Left ventricle myocardium inferior (tissue), 1 donor: Measurements from ENCODE around the gene ESRRG. TPM values are rescaled to one million over a fixed set of nuclear protein-coding genes. Genes with fewer than 3 reads are reported as not detected.

ENCODE experiments used
- DNase-seq: peaks from one replicate; pipeline ENCODE4 v3.0.0-alpha.2; 2020
- H3K27ac ChIP-seq: fragments of 200-600 bp; replicated peaks from 2 replicates; pipeline ENCODE4 v1.8.0; 2021
- H3K27me3 ChIP-seq: fragments of 200-600 bp; 2 replicates; pipeline ENCODE4 v1.8.0; 2021; ENCODE audit warnings: low read depth
- H3K36me3 ChIP-seq: fragments of 200-600 bp; 2 replicates; pipeline ENCODE4 v1.8.0; 2021
- H3K4me1 ChIP-seq: fragments of 200-600 bp; 2 replicates; pipeline ENCODE4 v1.8.0; 2021
- H3K4me3 ChIP-seq: fragments of 200-600 bp; 2 replicates; pipeline ENCODE4 v1.8.0; 2021; ENCODE audit warnings: mild to moderate bottlenecking, moderate library complexity
- H3K9me3 ChIP-seq: fragments of 200-600 bp; replicated peaks from 2 replicates; pipeline ENCODE4 v1.8.0; 2021
- intact Hi-C: fragments of 100-400 bp; cut with micrococcal nuclease; formaldehyde crosslinking; loops from one replicate; pipeline ENCODE4 v1.11.0; 2022
- total RNA-seq: library from RNA; stranded (reverse); fragmentation: NEBNext Ultra II Directional; extraction: Animal tissue kit (Norgen Biotek cat#: 25700); gene quantifications from one replicate; pipeline ENCODE4 v1.2.1, GENCODE V29; 2021
- TF ChIP-seq, protein P1 (sequence below): fragments of 200-600 bp; IDR thresholded peaks from 2 replicates; pipeline ENCODE4 v1.8.0; 2021; ENCODE audit warnings: antibody characterized with exemption, mild to moderate bottlenecking, borderline replicate concordance
- donor health status: DM: no; HTN: yes; CAD: no; lungs with severe emphysema.

ESRRG gene
- total RNA-seq, 1 donor from 2014 or later = 58.5 TPM

DNA sequence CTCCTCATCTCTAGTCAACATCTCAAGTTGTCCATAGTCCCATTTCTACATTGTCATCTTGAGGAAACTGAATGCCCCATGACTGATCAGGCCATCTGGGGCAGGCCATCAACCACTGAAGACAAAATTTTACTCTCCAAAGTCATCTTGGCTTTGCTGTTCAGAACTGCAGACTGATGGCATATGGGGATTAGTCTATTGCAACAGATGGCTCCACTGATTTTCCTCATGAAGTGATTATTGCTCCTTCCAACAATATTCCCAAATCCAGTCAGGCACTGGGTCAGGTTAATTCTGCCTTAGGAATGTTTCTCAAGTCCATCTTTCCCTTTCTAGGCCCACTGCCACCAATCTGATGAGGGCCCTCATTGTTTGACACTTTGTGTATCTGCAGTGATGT is 101.7 kb downstream of the ESRRG start:
- no peak overlapping the region for H3K4me3 ChIP-seq
- H3K9me3 ChIP-seq = no peaks in the 10 kb centered on the region
- TF ChIP-seq, protein P1, sequence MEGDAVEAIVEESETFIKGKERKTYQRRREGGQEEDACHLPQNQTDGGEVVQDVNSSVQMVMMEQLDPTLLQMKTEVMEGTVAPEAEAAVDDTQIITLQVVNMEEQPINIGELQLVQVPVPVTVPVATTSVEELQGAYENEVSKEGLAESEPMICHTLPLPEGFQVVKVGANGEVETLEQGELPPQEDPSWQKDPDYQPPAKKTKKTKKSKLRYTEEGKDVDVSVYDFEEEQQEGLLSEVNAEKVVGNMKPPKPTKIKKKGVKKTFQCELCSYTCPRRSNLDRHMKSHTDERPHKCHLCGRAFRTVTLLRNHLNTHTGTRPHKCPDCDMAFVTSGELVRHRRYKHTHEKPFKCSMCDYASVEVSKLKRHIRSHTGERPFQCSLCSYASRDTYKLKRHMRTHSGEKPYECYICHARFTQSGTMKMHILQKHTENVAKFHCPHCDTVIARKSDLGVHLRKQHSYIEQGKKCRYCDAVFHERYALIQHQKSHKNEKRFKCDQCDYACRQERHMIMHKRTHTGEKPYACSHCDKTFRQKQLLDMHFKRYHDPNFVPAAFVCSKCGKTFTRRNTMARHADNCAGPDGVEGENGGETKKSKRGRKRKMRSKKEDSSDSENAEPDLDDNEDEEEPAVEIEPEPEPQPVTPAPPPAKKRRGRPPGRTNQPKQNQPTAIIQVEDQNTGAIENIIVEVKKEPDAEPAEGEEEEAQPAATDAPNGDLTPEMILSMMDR = no peak
- H3K27me3 ChIP-seq = no peaks in the 10 kb centered on the region
- DNase-seq = no peak
- no peak overlapping the region for H3K27ac ChIP-seq
- intact Hi-C loops = no loop called here
- no peaks in the 10 kb centered on the region for H3K36me3 ChIP-seq
- H3K4me1 ChIP-seq = peaks cover 26% of the 10 kb centered on the region

DNA sequence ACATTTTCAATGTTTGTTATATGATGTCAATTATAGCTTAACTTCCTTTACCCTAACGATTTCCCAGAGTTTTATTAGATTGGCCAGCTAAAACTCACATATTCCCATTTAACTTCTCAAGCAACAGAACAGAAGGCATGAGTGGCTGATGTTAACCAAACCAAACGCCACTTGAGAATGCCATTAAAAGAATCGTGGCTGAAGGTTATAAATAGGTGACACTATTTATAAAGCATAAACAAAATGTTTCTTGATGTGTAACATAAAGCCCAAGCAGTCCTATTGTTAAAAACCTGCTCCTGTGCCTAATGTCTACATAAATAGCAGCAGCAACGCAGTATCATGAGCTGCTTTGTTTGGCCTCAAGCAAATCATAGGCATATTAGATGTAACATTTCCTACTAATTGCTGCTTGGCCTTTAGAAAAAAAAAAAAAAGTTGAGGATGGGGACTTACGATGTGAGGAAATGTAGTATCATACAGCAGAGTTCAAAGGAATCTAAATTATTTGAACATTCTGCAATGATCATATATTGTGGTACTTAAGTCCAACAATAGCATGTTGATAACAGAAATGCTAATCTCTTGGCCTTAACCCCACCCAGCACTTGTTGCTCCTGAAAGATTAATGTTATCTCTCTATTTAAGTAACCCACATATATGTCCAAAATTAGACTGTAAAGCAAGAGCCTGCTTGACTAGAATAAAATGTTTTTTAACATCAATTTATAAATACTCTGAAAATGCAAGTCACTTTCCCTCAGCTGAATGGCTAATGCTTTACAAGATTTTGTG is 106.0 kb downstream of the ESRRG start:
- intact Hi-C loops = no loop called here
- peaks cover 25% of the 10 kb centered on the region for H3K4me1 ChIP-seq
- no peaks in the 10 kb centered on the region for H3K36me3 ChIP-seq
- peak overlapping the region; percentile 80 for H3K27ac ChIP-seq
- no peak overlapping the region for H3K4me3 ChIP-seq
- H3K27me3 ChIP-seq = no peaks in the 10 kb centered on the region
- no peak for DNase-seq
- H3K9me3 ChIP-seq = no peaks in the 10 kb centered on the region
- TF ChIP-seq, protein P1 = no peak

DNA sequence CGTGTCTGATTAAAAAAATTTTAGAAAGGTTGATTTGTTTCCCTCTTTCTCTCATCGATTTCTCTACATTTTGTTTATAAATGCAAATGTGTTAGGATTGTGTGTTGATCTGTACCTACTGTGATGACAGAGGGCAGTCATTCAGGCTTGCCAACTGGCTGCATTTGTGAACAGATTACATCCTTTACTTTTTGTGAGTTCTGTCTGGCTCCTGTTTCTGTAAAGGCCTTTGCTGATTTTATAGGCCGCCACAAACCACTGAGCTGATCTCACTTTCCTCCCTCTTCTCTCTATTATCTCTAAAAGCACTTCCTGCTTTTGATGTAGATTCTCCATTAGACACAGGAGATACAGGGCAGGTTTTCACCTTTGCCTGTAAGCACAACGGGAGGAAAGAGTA is 106.8 kb downstream of the ESRRG start:
- H3K9me3 ChIP-seq = no peaks in the 10 kb centered on the region
- H3K27me3 ChIP-seq = no peaks in the 10 kb centered on the region
- TF ChIP-seq, protein P1 = no peak
- intact Hi-C loops = no loop called here
- no peak for DNase-seq
- no peak overlapping the region for H3K4me3 ChIP-seq
- peak overlapping the region; percentile 80 for H3K27ac ChIP-seq
- no peaks in the 10 kb centered on the region for H3K36me3 ChIP-seq
- H3K4me1 ChIP-seq = peaks cover 28% of the 10 kb centered on the region

DNA sequence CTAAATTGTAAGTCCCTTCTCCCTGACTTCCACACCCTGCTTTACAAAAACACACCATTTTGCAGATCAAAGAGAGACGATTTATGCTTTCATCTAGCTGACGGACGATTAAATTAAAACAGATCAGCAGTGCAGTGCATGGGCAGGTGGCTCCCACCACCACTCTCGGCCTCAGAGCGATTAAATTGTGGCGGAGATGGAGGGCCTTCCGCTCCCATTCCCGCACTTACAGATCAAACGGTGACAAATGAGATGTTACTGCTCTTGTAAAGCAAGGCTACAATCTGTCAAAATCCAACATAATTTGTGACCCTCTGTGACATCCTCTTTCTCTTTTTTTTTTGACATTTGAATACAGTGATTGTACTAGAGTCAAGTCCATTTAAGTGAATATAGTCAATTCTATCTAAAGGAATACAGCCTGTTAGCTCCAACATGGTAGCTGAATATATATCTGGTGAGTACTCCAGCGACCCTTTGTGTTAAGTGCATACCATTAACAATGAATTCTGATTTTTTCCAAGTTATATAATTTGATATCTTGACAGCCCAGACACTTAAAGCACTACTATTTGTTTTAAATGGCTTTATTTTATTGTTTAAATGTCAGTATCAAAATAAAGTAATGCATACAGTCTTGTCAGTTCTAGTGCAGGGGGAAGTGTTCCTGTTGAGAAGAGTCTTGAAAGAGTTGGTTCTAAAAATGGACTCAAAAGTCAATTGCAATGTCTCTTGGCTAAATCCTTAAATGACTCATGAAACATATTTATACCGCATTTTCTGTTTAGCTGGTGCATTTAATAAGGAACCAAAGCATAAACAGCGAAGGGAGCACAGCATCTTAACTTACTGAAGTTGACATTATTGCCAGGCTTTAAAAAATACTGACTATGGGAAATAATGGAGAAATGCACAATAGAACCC is 109.0 kb downstream of the ESRRG start:
- no peak overlapping the region for H3K4me3 ChIP-seq
- no peak for DNase-seq
- intact Hi-C loops = no loop called here
- H3K27me3 ChIP-seq = no peaks in the 10 kb centered on the region
- no peaks in the 10 kb centered on the region for H3K9me3 ChIP-seq
- H3K27ac ChIP-seq = peak overlapping the region; percentile 40
- TF ChIP-seq, protein P1 = no peak
- peaks cover 28% of the 10 kb centered on the region for H3K4me1 ChIP-seq
- no peaks in the 10 kb centered on the region for H3K36me3 ChIP-seq

DNA sequence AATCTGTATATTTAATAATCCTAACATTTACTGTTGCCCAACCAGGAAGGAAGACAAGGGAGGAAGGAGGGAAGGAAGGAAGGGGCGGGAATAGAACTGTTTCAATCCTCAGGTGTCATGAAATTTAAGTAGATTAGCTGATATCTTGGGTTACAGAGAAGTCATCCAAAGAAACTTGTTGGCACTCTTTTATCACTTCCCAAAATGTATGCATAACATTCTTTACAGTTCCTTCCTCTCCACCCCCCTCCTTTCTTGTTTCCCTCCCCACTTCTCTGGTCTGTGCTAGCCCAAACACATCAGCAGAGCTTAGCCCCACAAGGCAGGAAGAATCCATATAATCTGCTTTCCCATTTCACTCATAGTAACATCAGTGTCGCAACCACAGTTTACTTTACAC is 110.9 kb downstream of the ESRRG start:
- Histone ChIP-seq H3K27me3 (no peaks in the 10 kb centered on the region), H3K4me3 (no peak overlapping the region), H3K36me3 (no peaks in the 10 kb centered on the region), H3K27ac (no peak overlapping the region), H3K9me3 (no peaks in the 10 kb centered on the region), H3K4me1 (peaks cover 28% of the 10 kb centered on the region)
- DNase-seq = no peak
- TF ChIP-seq, protein P1 = no peak
- intact Hi-C loops = no loop called here
